Stimulated activated naive CD4-positive, alpha-beta T cell (primary cell): ENCODE data around the gene SDK1.

ENCODE experiments used
- DNase-seq, 6 experiments: peaks; one replicate each; lab custom pipeline; 2025; lab: John Stamatoyannopoulos, UW

The SDK1 gene

GRCh38 chr7:4110438-4110837, 809.4 kb downstream of the SDK1 start:
- DNase-seq, result no peak

DNA sequence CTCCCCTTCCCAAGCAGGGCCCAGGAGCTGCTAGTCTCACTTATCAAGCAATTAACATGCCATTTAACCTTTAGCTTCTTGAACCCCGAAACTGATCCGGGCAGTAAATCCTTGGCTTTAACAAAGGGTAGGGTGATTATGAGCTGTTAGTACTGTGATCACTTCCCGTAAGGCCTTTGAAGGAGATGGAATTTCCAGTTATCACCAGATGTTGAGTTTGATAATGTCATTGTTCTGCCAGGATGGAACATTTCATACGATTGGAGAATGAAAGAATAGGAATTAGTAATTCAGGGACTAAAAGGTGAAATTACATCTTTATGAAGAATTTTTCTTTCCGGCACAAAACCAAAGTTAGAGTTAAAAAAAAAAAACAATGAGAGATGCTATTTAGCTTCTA, 810.1 kb downstream of the SDK1 start:
- DNase-seq, result no peak

GRCh38 chr7:4113271-4113670, 812.2 kb downstream of the SDK1 start:
- DNase-seq, result no peak

GRCh38 chr7:4113976-4114375, 812.9 kb downstream of the SDK1 start:
- no peak for DNase-seq

DNA sequence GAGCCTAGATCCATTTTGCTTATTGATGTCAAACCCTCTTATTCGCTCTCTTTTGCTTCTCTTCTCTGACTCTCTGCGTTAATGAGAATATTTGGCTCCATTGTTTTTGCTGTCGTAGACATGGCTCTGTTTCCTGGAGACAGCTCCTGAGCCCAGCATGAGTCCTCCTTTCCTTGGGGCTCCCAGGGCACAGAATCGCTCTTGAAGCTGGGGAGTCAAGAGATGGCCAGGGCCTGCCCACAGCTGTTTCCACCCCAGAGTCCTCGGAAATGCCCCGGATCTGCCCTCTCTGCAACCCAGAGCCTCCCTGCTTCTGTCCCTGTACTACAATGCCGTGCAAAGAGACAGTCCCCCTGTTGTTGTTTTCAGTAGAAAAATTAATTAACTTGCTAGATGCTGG, 814.4 kb downstream of the SDK1 start:
- DNase-seq, result no peak

GRCh38 chr7:4115941-4116610, 815.0 kb downstream of the SDK1 start:
- no peak for DNase-seq

- DNase-seq, result no peak
These were observed 818.8 kb downstream of the SDK1 start for GRCh38 chr7:4119848-4120247.

DNA sequence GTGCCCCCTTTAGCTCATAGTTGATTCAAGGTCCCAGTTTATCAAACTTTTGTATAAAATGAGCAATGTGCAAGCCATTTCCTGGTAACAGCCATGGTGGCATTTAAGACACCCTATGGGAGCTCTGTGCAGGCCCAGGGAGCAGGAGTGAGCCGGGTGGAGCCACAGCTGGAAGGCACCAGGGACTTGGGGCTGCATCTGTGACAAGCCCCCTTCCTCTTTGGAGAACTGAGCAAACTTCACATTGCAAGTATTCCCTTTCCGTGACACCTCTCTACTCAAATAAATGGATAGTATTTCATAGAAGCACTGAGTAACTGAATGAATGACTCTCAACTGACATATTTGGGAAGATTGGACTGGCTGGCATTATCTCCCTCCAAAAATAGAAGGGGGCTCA, 822.3 kb downstream of the SDK1 start:
- no peak for DNase-seq

DNA sequence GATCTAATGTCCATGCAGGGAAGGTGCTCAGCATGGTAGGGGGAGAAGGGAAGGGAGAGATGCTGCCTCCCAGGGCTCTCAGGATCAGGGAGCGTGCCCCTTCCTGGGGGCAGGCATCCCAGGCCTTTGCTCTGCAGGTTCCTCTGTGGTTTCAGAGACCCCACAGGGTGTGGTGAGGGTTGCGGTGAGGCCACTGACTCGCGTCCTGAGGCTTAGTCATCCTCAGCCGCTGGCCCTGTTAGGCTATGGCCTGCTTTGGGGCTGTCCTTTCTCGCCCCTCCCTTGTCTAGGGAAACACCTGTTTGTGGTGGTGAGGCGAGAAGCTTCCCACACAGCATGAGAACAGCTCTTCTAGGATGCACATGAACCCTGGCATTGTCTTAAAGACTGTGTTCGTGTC, 822.8 kb downstream of the SDK1 start:
- no peak for DNase-seq

- DNase-seq, result no peak
These were observed 823.8 kb downstream of the SDK1 start for GRCh38 chr7:4124556-4125477.

DNA sequence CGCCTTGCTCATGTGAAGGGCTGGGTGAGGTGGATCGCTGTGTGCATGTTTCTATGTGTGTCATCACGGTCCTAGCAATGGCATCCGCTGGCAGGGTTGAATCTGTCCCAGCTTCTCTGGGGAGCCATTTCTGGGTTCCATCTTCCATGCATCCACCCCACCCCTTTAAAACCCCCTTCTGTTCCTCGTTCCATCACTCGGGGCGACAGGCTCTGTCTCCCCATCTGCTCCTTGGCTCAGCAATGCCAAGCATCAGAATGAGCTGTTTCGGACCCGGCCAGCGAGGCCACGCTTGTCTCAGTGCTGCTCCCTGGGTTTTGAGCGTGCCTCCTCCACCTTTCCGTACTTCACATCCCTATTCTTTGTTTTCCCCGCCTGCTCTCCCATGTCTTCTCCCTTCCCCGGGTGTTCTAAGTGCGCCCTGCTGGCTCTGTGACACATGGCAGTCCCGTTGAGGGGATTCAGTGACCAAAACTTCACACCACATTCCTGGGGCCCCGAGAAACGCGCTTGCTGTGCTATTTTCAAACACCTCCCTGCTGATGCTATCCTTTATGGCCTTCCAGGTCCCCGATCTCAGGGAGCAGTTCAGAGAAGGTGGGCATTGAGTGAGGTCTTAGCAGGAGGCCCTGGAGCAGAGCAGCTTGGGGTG, 827.0 kb downstream of the SDK1 start:
- DNase-seq, result no peak

DNA sequence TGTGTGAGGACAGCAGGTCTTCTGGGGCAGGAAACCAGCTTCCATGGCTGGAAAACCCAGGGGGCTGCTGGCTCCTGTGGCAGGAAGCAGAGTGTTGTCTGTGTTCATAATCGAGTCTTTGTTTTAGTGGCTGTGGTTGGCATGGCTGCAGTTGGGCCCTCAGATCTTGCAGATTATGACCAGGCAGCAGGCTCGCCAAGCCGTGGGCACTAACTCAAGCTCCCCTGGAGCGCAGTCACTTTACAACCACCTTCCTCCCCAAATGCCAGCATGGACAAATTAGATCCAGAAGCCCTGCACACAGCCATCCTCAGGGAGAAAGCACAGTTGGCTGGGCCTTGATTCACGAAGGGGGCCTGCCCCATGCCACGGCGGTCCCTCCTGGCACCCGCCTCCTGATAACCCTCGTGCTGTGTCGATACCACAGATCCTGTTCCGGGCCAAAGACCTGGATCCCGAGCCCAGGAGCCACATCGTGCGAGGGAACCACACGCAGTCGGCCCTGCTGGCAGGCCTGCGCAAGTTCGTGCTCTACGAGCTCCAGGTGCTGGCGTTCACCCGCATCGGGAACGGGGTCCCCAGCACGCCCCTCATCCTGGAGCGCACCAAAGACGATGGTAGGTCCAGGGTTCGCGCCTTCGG, 828.5 kb downstream of the SDK1 start:
- no peak for DNase-seq

GRCh38 chr7:4131063-4131462, 830.0 kb downstream of the SDK1 start:
- no peak for DNase-seq

- no peak for DNase-seq
These were observed 831.2 kb downstream of the SDK1 start for GRCh38 chr7:4132221-4132620.

GRCh38 chr7:4133491-4134044, 832.5 kb downstream of the SDK1 start:
- DNase-seq, result no peak

- no peak for DNase-seq
These were observed 833.2 kb downstream of the SDK1 start for GRCh38 chr7:4134204-4134603.

GRCh38 chr7:4134631-4135030, 833.6 kb downstream of the SDK1 start:
- no peak for DNase-seq

- DNase-seq, result no peak
These were observed 834.2 kb downstream of the SDK1 start for GRCh38 chr7:4135301-4135700.

DNA sequence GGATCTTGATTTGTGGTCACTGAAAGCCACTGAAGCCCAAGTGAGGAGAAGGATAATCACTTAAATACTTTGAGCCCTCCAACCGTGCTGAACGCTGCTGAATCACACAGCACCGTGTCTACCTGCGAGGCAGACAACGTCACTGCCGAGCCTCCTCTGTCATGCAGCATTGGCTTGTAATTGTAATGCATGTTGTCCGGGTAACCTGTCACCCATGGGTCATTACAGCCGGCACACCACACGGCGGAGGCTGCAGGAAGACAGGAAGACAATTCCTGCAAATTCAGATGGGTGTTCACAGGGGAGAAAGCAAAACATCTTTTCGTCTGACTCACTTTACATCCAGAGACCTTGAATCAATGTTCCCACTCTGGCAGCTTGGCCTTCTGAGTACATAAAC, 835.0 kb downstream of the SDK1 start:
- no peak for DNase-seq

GRCh38 chr7:4136501-4137110, 835.6 kb downstream of the SDK1 start:
- no peak for DNase-seq

GRCh38 chr7:4137552-4137951, 836.5 kb downstream of the SDK1 start:
- DNase-seq, result no peak

DNA sequence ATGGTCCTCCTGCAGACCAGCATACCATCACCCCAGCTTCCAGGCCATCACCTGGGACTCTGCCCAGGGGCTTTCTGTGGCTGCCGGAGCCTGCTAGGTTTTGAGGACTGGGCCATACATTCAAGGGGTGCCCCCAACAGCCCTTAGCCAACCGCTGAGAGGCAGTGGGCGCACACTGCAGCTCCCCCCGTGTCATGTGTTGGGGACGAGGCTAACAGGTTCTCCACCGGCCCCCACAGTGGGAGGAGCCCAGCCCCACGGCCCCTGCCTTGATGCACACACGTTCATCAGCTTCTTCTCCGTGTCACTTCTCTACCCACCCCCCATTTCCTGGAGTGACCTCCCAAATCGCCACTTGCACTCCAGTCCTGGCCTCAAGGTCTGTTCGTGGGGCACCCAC, 837.8 kb downstream of the SDK1 start:
- DNase-seq, result no peak
